A204.1 (cell line): ENCODE measurements around the gene PDIA6.
"Not testable (repeated sequence)": the region's sequence is repeated elsewhere in the genome, so short reads cannot be mapped to it uniquely, and the experiment has no call there.

ENCODE experiments used
- FAIRE-seq: peaks from 2 replicates; lab custom pipeline; 2012; peaks lifted over from hg19 to GRCh38; lab: Jason Lieb, UNC

Gene PDIA6

GRCh38 chr2:10780821-10781220 lies 31.8 kb downstream of the PDIA6 start:
- FAIRE-seq: not testable (repeated sequence)

GRCh38 chr2:10780491-10780820 lies 32.1 kb downstream of the PDIA6 start:
- no peak for FAIRE-seq

GRCh38 chr2:10779776-10780490 lies 32.7 kb downstream of the PDIA6 start:
- FAIRE-seq: no peak

GRCh38 chr2:10778724-10779115 lies 33.9 kb downstream of the PDIA6 start:
- FAIRE-seq: no peak

- FAIRE-seq: no peak
These were observed 34.5 kb downstream of the PDIA6 start for GRCh38 chr2:10777842-10778723.

- no peak for FAIRE-seq
These were observed 35.3 kb downstream of the PDIA6 start for GRCh38 chr2:10777111-10777841.

- FAIRE-seq: no peak
These were observed 36.2 kb downstream of the PDIA6 start for GRCh38 chr2:10776231-10776977.

- FAIRE-seq: no peak
These were observed 36.8 kb downstream of the PDIA6 start for GRCh38 chr2:10775831-10776230.

- FAIRE-seq: no peak
These were observed 37.4 kb downstream of the PDIA6 start for GRCh38 chr2:10775021-10775780.

GRCh38 chr2:10774394-10774793 lies 38.2 kb downstream of the PDIA6 start:
- no peak for FAIRE-seq

GRCh38 chr2:10773821-10774341 lies 38.7 kb downstream of the PDIA6 start:
- no peak for FAIRE-seq

GRCh38 chr2:10772868-10773215 lies 39.7 kb downstream of the PDIA6 start:
- no peak for FAIRE-seq

- no peak for FAIRE-seq
These were observed 40.3 kb downstream of the PDIA6 start for GRCh38 chr2:10772201-10772867.

- FAIRE-seq: no peak
These were observed 40.8 kb downstream of the PDIA6 start for GRCh38 chr2:10771786-10772185.

GRCh38 chr2:10770956-10771750 lies 41.4 kb downstream of the PDIA6 start:
- FAIRE-seq: no peak

- FAIRE-seq: no peak
These were observed 44.5 kb downstream of the PDIA6 start for GRCh38 chr2:10768063-10768507.

- FAIRE-seq: no peak
These were observed 46.7 kb downstream of the PDIA6 start for GRCh38 chr2:10765914-10766313.

GRCh38 chr2:10765461-10765860 lies 47.1 kb downstream of the PDIA6 start:
- FAIRE-seq: no peak

GRCh38 chr2:10764896-10765295 lies 47.7 kb downstream of the PDIA6 start:
- FAIRE-seq: no peak
